Muscle layer of duodenum (tissue), 2 donors: ENCODE measurements around the gene HSF5.
"Not testable (repeated sequence)": the region's sequence is repeated elsewhere in the genome, so short reads cannot be mapped to it uniquely, and the experiment has no call there.

Source experiments
- H3K27ac ChIP-seq: one replicate; pipeline ENCODE4 v1.7.0; 2013; ENCODE audit warnings: mild to moderate bottlenecking, low read length
- H3K27me3 ChIP-seq: one replicate; pipeline ENCODE4 v1.7.0; 2013; ENCODE audit warnings: low read depth, mild to moderate bottlenecking, control low read depth, low read length
- H3K36me3 ChIP-seq, 2 donors: one replicate each; pipeline ENCODE4 v1.7.0; 2013; ENCODE audit warnings: low read length in 2 of 2, control low read depth in 1 of 2, mild to moderate bottlenecking in 1 of 2; ENCODE audit not compliant: insufficient read depth in 2 of 2, control insufficient read depth in 1 of 2
- H3K4me1 ChIP-seq, 2 donors: one replicate each; pipeline ENCODE4 v1.7.0; 2013; ENCODE audit warnings: low read length in 2 of 2, mild to moderate bottlenecking in 2 of 2, control low read depth in 1 of 2, moderate library complexity in 1 of 2; ENCODE audit not compliant: insufficient read depth in 2 of 2, control insufficient read depth in 1 of 2
- H3K4me3 ChIP-seq, 2 donors: one replicate each; pipeline ENCODE4 v1.7.0; 2013; ENCODE audit warnings: low read length in 2 of 2, low read depth in 1 of 2, mild to moderate bottlenecking in 1 of 2
- H3K9me3 ChIP-seq, 2 donors: one replicate each; pipeline ENCODE4 v1.7.0; 2013; ENCODE audit warnings: low read length in 2 of 2, control low read depth in 1 of 2, mild to moderate bottlenecking in 1 of 2; ENCODE audit not compliant: control insufficient read depth in 1 of 2
- donor health status: healthy.

The HSF5 gene

DNA sequence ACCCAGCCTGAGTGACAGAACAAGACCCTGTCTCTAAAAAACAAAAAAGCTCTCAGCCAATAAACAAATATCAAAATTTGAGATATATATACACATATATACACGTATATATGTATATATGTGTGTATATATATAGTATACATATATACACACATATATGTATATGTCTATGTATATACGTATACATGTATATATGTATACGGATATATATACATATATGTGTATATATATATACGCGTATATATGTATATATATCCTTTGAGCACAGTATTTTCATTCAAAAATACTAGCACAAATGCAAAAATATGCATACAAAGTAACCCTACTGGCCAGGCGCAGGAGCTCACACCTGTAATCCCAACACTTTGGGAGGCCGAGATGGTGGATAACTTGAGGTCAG lies 13.2 kb upstream of the HSF5 start:
- H3K36me3 ChIP-seq: peaks cover 48 to 72% of the 10 kb centered on the region in 2 donors
- no peaks in the 10 kb centered on the region for H3K27me3 ChIP-seq
- H3K9me3 ChIP-seq: no peaks in the 10 kb centered on the region
- no peak overlapping the region for H3K27ac ChIP-seq
- H3K4me3 ChIP-seq: no peak overlapping the region
- no peaks in the 10 kb centered on the region for H3K4me1 ChIP-seq

DNA sequence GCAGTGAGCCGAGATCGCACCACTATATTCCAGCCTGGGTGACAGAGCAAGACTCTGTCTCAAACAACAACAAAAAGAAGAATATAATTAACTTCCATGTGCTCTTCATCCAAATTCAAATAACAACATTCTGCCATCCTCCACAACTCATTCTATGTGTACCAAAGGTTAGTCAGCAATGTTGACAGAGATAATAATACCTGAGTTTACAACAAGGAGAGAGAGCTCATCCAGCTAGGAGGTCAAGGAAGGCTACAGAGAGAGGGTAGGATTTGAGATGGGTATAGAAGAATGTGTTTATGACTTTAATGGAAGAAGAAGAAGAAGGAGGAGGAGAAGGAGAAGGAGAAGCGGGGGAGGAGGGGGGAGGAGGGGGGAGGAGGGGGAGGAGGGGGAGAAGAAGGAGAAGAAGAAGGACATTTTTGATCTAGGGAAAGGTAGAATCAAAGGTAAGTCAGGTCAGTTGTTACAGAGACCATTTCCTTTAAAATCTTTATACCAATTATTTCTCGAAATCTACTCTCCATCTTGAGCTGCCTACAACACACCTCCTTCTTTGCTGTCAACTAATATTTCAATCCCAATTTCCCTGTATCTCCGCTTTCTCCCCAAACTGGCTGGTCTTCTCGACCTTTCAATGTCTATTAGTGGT lies 10.1 kb upstream of the HSF5 start:
- Histone ChIP-seq H3K9me3 (no peaks in the 10 kb centered on the region), H3K4me3 (no peak overlapping the region), H3K27me3 (no peaks in the 10 kb centered on the region), H3K27ac (no peak overlapping the region), H3K36me3 (peaks cover 58 to 71% of the 10 kb centered on the region in 2 donors), H3K4me1 (no peaks in the 10 kb centered on the region)

- H3K4me1 ChIP-seq: no peaks in the 10 kb centered on the region
- no peak overlapping the region for H3K4me3 ChIP-seq
- H3K27ac ChIP-seq: no peak overlapping the region
- peaks cover 75 to 86% of the 10 kb centered on the region in 2 donors for H3K36me3 ChIP-seq
- H3K9me3 ChIP-seq: no peaks in the 10 kb centered on the region
- H3K27me3 ChIP-seq: no peaks in the 10 kb centered on the region
Observed at GRCh38 chr17:58493506-58493905, 5.3 kb upstream of the HSF5 start.

DNA sequence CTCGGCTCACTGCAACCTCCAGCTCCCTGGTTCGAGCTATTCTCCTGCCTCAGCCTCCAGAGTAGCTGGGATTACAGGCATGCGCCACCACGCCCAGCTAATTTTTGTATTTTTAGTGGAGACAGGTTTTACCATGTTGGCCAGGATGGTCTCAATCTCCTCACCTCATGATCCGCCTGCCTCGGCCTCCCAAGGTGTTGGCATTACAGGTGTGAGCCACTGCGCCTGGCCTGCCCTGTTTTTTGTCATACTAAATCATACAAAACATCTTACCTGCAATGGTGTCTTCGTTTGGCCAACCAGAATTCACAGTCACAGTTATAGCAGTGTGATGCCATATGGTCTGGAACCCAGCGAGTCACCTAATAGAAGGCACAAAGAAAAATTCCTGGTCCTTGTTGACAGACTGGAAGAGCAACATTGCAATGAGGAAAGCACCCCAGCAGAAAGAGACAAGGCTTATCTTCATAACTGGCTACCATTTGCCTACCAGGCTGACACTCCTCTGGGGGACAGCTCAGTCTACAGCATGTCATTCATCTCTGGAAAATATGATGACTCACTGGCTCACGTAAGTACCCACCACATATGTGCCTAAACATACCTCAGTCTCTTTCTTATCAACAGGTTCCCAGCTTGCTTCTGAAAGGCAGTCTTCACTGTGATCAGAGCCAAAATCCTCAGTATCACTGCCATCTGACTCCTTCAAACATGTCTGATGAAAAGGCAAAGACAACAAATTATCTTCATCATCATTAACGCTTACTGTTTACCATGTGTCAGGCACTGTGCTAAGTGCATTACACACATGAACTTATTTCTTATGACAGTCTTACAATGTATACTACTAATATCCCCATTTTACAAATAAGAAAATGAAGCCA lies 4.3 kb upstream of the HSF5 start:
- H3K36me3 ChIP-seq: peaks cover 68 to 78% of the 10 kb centered on the region in 2 donors

GRCh38 chr17:58491510-58492045 lies 3.4 kb upstream of the HSF5 start:
- no peak overlapping the region for H3K4me3 ChIP-seq
- H3K27me3 ChIP-seq: no peaks in the 10 kb centered on the region
- H3K36me3 ChIP-seq: peaks cover 59 to 71% of the 10 kb centered on the region in 2 donors
- H3K27ac ChIP-seq: no peak overlapping the region
- no peaks in the 10 kb centered on the region for H3K9me3 ChIP-seq
- H3K4me1 ChIP-seq: no peaks in the 10 kb centered on the region

More for the DNA sequence above, 4.3 kb upstream of the HSF5 start:
- Histone ChIP-seq H3K4me1 (no peaks in the 10 kb centered on the region), H3K27ac (no peak overlapping the region), H3K9me3 (no peaks in the 10 kb centered on the region), H3K4me3 (no peak overlapping the region), H3K27me3 (no peaks in the 10 kb centered on the region)

GRCh38 chr17:58488428-58488890 lies 251 bp upstream of the HSF5 start:
- Histone ChIP-seq H3K9me3 (no peaks in the 10 kb centered on the region), H3K4me3 (no peak overlapping the region), H3K27me3 (no peaks in the 10 kb centered on the region), H3K4me1 (no peaks in the 10 kb centered on the region), H3K27ac (no peak overlapping the region), H3K36me3 (peaks cover 32 to 41% of the 10 kb centered on the region in 2 donors)

- Histone ChIP-seq H3K4me3 (no peak overlapping the region), H3K27me3 (no peaks in the 10 kb centered on the region), H3K27ac (no peak overlapping the region), H3K36me3 (peaks cover 4 to 7% of the 10 kb centered on the region in 2 donors), H3K9me3 (no peaks in the 10 kb centered on the region), H3K4me1 (no peaks in the 10 kb centered on the region)
Observed at GRCh38 chr17:58484600-58484999, 3.6 kb downstream of the HSF5 start.

DNA sequence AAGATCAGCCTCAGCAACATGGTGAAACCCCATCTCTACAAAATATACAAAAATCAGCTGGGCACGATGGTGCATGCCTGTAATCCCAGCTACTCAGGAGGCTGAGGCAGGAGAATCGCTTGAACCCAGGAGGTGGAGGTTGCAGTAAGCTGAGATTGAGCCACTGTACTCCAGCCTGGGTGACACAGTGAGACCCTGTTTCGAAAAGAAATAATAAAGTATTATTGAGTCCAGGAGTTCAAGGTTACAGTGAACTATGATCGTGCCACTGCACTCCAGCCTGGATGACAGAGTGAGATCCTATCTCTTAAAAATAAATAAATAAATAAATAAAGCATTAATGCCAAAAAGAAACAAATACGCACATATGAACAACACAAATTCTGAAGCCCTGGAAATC lies 6.4 kb downstream of the HSF5 start:
- H3K4me1 ChIP-seq, H3K27ac ChIP-seq, H3K27me3 ChIP-seq, H3K4me3 ChIP-seq, H3K9me3 ChIP-seq, H3K36me3 ChIP-seq: not testable (repeated sequence)

- Histone ChIP-seq H3K9me3 (no peaks in the 10 kb centered on the region), H3K27ac (no peak overlapping the region), H3K36me3 (no peaks in the 10 kb centered on the region), H3K27me3 (no peaks in the 10 kb centered on the region), H3K4me1 (no peaks in the 10 kb centered on the region), H3K4me3 (no peak overlapping the region)
Observed at GRCh38 chr17:58480090-58480489, 8.1 kb downstream of the HSF5 start.

- no peak overlapping the region for H3K4me3 ChIP-seq
- H3K27me3 ChIP-seq: no peaks in the 10 kb centered on the region
- H3K27ac ChIP-seq: no peak overlapping the region
- no peaks in the 10 kb centered on the region for H3K9me3 ChIP-seq
- no peaks in the 10 kb centered on the region for H3K4me1 ChIP-seq
- H3K36me3 ChIP-seq: no peaks in the 10 kb centered on the region
Observed at GRCh38 chr17:58476812-58477211, 11.4 kb downstream of the HSF5 start.

- no peaks in the 10 kb centered on the region for H3K36me3 ChIP-seq
Observed at GRCh38 chr17:58475985-58476384, 12.2 kb downstream of the HSF5 start.

More at GRCh38 chr17:58475985-58476384, 12.2 kb downstream of the HSF5 start:
- no peak overlapping the region for H3K27ac ChIP-seq
- H3K4me3 ChIP-seq: no peak overlapping the region
- H3K9me3 ChIP-seq: no peaks in the 10 kb centered on the region
- H3K27me3 ChIP-seq: no peaks in the 10 kb centered on the region
- no peaks in the 10 kb centered on the region for H3K4me1 ChIP-seq
